Neural cell (in vitro differentiated cells): ENCODE results near the gene PIGO. TPM values are rescaled to one million over a fixed set of nuclear protein-coding genes. Genes with fewer than 3 reads are reported as not detected.

Experiments
- H2AFZ ChIP-seq: fragments of 200-600, 300-800 bp; sonication (generic), shearing (Covaris generic); 2 replicates; pipeline ENCODE4 v1.6.0; 2014; ENCODE audit warnings: low read depth, mild to moderate bottlenecking, antibody characterized with exemption, low read length, moderate library complexity
- H3F3A ChIP-seq: fragments of 200-600 bp; shearing (Covaris generic); 2 replicates; pipeline ENCODE4 v1.6.1; 2016; ENCODE audit warnings: mild to moderate bottlenecking, moderate library complexity, mixed read lengths, antibody characterized with exemption, low read length; ENCODE audit not compliant: insufficient read depth, poor library complexity, severe bottlenecking
- H3K27ac ChIP-seq: fragments of 200-600, 300-800 bp; sonication (generic), shearing (Covaris generic); 2 replicates; pipeline ENCODE4 v1.5.1; 2014; ENCODE audit warnings: mild to moderate bottlenecking, low read length, moderate library complexity
- H3K27me3 ChIP-seq: fragments of 300-800, 200-600 bp; sonication (generic), shearing (Covaris generic); 2 replicates; pipeline ENCODE4 v1.6.0; 2014; ENCODE audit warnings: mild to moderate bottlenecking, low read depth, low read length, moderate library complexity; ENCODE audit not compliant: insufficient read depth
- H3K36me3 ChIP-seq: fragments of 300-800, 200-600 bp; sonication (generic), shearing (Covaris generic); 2 replicates; pipeline ENCODE4 v1.5.1; 2014; ENCODE audit warnings: mild to moderate bottlenecking, antibody characterized with exemption, low read length, moderate library complexity; ENCODE audit not compliant: insufficient read depth
- H3K4me2 ChIP-seq: fragments of 300-800, 200-600 bp; sonication (generic), shearing (Covaris generic); 2 replicates; pipeline ENCODE4 v1.6.0; 2014; ENCODE audit warnings: mild to moderate bottlenecking, low read length
- H3K4me3 ChIP-seq: fragments of 300-800, 200-600 bp; sonication (generic), shearing (Covaris generic); 2 replicates; pipeline ENCODE4 v1.5.1; 2014; ENCODE audit warnings: mild to moderate bottlenecking, low read length, moderate library complexity
- H3K79me2 ChIP-seq: fragments of 200-600 bp; shearing (Covaris generic); replicated peaks from 2 replicates; pipeline ENCODE4 v1.6.0; 2014; ENCODE audit warnings: mild to moderate bottlenecking, low read length, moderate library complexity; ENCODE audit not compliant: insufficient read depth
- H3K9ac ChIP-seq: fragments of 300-800, 200-600 bp; sonication (generic), shearing (Covaris generic); 2 replicates; pipeline ENCODE4 v1.6.1; 2016; ENCODE audit warnings: mild to moderate bottlenecking, low read length, mixed read lengths
- H3K9me2 ChIP-seq: fragments of 200-600 bp; shearing (Covaris generic); 2 replicates; pipeline ENCODE4 v1.6.1; 2016; ENCODE audit warnings: mild to moderate bottlenecking, low read length, mixed read lengths; ENCODE audit not compliant: insufficient read depth
- H3K9me3 ChIP-seq: fragments of 200-600, 300-800 bp; sonication (generic), shearing (Covaris generic); 2 replicates; pipeline ENCODE4 v1.6.1; 2016; ENCODE audit warnings: mild to moderate bottlenecking, mixed run types, low read length, moderate library complexity, mixed read lengths
- H4K20me1 ChIP-seq: fragments of 200-600 bp; shearing (Covaris generic); 2 replicates; pipeline ENCODE4 v1.6.1; 2016; ENCODE audit warnings: mild to moderate bottlenecking, mixed run types; ENCODE audit not compliant: insufficient read depth
- EP300 ChIP-seq: fragments of 450-650 bp; conservative IDR thresholded peaks from 2 replicates; pipeline ENCODE4 v1.6.1; 2014; ENCODE audit warnings: antibody characterized with exemption, mild to moderate bottlenecking, moderate library complexity; ENCODE audit not compliant: poor library complexity, severe bottlenecking
- EZH2 ChIP-seq: fragments of 200-600, 300-800 bp; shearing (Covaris generic), sonication (generic); IDR thresholded peaks from 2 replicates; pipeline ENCODE4 v1.6.1; 2014; ENCODE audit warnings: antibody characterized with exemption, low read length, borderline replicate concordance, mild to moderate bottlenecking; ENCODE audit not compliant: insufficient read depth, poor library complexity, severe bottlenecking
- MXI1 ChIP-seq: fragments of 450-650 bp; conservative IDR thresholded peaks from 2 replicates; pipeline ENCODE4 v1.6.1; 2014; ENCODE audit warnings: antibody characterized with exemption, mild to moderate bottlenecking; ENCODE audit not compliant: poor library complexity, severe bottlenecking
- POLR2AphosphoS5 ChIP-seq: IDR thresholded peaks from 2 replicates; pipeline ENCODE4 v1.6.1; 2012
- RAD21 ChIP-seq: fragments of 450-650 bp; conservative IDR thresholded peaks from 2 replicates; pipeline ENCODE4 v1.6.1; 2014; ENCODE audit warnings: antibody characterized with exemption, mild to moderate bottlenecking, moderate library complexity
- SMC3 ChIP-seq: fragments of 450-650 bp; conservative IDR thresholded peaks from 2 replicates; pipeline ENCODE4 v1.6.1; 2014; ENCODE audit warnings: antibody characterized with exemption, mild to moderate bottlenecking, moderate library complexity; ENCODE audit not compliant: poor library complexity
- TAF1 ChIP-seq: IDR thresholded peaks from 2 replicates; pipeline ENCODE4 v1.6.1; 2012; ENCODE audit warnings: low read depth
- polyA plus RNA-seq: library from polyadenylated mRNA; depleted of rRNA; stranded (reverse); fragments of >200 nt; gene quantifications from 2 replicates; pipeline ENCODE4 v1.2.3, GENCODE V29; 2014
- TF ChIP-seq, protein P1 (sequence below): IDR thresholded peaks from 2 replicates; pipeline ENCODE4 v1.6.1; 2012; ENCODE audit warnings: borderline replicate concordance
- TF ChIP-seq, protein P2 (sequence below): fragments of 450-650 bp; IDR thresholded peaks from 2 replicates; pipeline ENCODE4 v1.5.1; 2014; ENCODE audit warnings: antibody characterized with exemption, mild to moderate bottlenecking, moderate library complexity; ENCODE audit not compliant: poor library complexity, severe bottlenecking

PIGO gene
- polyA plus RNA-seq, 1 donor from 2014 or later: 8.5 TPM

DNA sequence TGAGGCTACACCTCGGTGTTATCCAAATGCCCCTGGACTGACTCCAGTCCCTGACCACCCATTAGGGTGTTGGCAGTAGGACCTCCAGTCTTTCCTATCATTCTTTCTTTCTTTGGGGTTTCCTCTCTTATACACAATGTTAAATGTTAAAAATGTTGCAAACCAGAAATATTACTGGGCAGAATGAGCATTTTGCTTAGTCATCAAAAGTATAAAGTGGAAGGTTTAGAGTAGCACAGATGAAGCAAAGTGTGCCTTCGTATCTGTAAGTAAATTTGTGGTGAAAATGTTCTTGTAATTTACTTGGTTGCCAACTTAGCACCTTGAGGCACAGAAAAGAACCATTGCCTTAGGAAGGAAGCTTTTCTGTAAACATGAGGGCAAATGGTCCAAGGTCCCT lies 43.7 kb upstream of the PIGO start:
- Histone ChIP-seq H3K79me2 (no peaks in the 10 kb centered on the region), H3K27me3 (no peaks in the 10 kb centered on the region), H3K27ac (no peak overlapping the region), H3K9me3 (no peaks in the 10 kb centered on the region), H2AFZ (no peak overlapping the region), H3K36me3 (no peaks in the 10 kb centered on the region), H4K20me1 (no peaks in the 10 kb centered on the region), H3F3A (no peaks in the 10 kb centered on the region), H3K4me2 (no peak overlapping the region), H3K9me2 (no peaks in the 10 kb centered on the region), H3K4me3 (no peak overlapping the region), H3K9ac (no peak overlapping the region)
- TF ChIP-seq SMC3 (no peak), RAD21 (no peak), EP300 (no peak), MXI1 (no peak), POLR2AphosphoS5 (no peak), TAF1 (no peak), EZH2 (no peak)
- TF ChIP-seq, protein P1, sequence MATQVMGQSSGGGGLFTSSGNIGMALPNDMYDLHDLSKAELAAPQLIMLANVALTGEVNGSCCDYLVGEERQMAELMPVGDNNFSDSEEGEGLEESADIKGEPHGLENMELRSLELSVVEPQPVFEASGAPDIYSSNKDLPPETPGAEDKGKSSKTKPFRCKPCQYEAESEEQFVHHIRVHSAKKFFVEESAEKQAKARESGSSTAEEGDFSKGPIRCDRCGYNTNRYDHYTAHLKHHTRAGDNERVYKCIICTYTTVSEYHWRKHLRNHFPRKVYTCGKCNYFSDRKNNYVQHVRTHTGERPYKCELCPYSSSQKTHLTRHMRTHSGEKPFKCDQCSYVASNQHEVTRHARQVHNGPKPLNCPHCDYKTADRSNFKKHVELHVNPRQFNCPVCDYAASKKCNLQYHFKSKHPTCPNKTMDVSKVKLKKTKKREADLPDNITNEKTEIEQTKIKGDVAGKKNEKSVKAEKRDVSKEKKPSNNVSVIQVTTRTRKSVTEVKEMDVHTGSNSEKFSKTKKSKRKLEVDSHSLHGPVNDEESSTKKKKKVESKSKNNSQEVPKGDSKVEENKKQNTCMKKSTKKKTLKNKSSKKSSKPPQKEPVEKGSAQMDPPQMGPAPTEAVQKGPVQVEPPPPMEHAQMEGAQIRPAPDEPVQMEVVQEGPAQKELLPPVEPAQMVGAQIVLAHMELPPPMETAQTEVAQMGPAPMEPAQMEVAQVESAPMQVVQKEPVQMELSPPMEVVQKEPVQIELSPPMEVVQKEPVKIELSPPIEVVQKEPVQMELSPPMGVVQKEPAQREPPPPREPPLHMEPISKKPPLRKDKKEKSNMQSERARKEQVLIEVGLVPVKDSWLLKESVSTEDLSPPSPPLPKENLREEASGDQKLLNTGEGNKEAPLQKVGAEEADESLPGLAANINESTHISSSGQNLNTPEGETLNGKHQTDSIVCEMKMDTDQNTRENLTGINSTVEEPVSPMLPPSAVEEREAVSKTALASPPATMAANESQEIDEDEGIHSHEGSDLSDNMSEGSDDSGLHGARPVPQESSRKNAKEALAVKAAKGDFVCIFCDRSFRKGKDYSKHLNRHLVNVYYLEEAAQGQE: no peak
- TF ChIP-seq, protein P2, sequence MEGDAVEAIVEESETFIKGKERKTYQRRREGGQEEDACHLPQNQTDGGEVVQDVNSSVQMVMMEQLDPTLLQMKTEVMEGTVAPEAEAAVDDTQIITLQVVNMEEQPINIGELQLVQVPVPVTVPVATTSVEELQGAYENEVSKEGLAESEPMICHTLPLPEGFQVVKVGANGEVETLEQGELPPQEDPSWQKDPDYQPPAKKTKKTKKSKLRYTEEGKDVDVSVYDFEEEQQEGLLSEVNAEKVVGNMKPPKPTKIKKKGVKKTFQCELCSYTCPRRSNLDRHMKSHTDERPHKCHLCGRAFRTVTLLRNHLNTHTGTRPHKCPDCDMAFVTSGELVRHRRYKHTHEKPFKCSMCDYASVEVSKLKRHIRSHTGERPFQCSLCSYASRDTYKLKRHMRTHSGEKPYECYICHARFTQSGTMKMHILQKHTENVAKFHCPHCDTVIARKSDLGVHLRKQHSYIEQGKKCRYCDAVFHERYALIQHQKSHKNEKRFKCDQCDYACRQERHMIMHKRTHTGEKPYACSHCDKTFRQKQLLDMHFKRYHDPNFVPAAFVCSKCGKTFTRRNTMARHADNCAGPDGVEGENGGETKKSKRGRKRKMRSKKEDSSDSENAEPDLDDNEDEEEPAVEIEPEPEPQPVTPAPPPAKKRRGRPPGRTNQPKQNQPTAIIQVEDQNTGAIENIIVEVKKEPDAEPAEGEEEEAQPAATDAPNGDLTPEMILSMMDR: no peak

- no peaks in the 10 kb centered on the region for H3K9me3 ChIP-seq
- no peak for TF ChIP-seq MXI1
- no peak for TF ChIP-seq SMC3
- no peak for TF ChIP-seq TAF1
- no peak for TF ChIP-seq EP300
- TF ChIP-seq EZH2: no peak
- TF ChIP-seq, protein P2: no peak
- TF ChIP-seq POLR2AphosphoS5: no peak
- TF ChIP-seq RAD21: no peak
- TF ChIP-seq, protein P1: no peak
- H3K27ac ChIP-seq: no peak overlapping the region
- H3K9me2 ChIP-seq: no peaks in the 10 kb centered on the region
- H3K4me2 ChIP-seq: no peak overlapping the region
- no peak overlapping the region for H3K4me3 ChIP-seq
- no peaks in the 10 kb centered on the region for H3K27me3 ChIP-seq
- no peak overlapping the region for H2AFZ ChIP-seq
- H4K20me1 ChIP-seq: no peaks in the 10 kb centered on the region
- no peaks in the 10 kb centered on the region for H3K36me3 ChIP-seq
- no peaks in the 10 kb centered on the region for H3K79me2 ChIP-seq
- H3K9ac ChIP-seq: no peak overlapping the region
- no peaks in the 10 kb centered on the region for H3F3A ChIP-seq
These were observed 40.5 kb upstream of the PIGO start for GRCh38 chr9:35136866-35137265.
